ENCODE results near the gene AKT1S1. TPM values are rescaled to one million over a fixed set of nuclear protein-coding genes. Genes with fewer than 3 reads are reported as not detected.

The AKT1S1 gene
- total and polyA plus RNA-seq, 11 donors: 25.3 to 55.1 (median 35.0) TPM

DNA sequence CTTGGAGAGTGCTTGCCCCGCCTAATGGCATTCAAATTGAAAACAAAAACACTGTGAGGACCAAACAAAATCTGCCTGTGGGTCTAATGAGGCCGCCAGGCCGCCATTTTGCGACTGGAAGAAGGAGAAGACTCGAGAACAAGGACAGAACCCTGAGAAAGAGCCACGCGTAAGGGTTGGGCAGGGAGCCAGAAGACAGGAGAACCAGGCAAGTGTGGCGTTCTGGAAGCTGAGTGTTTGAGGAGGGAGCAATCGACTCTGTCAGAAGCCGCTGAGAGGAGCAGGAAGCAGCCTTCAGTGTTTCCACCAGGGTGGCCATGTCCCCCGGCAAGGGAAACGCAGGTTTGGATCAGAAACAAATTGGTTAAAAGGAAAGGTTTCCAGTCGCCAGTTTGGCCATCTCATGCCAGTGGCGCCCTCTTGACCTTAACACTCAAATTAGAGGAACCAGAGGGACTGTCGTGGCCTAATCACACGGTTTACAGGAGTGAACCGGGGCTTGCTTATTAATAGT lies 36.4 kb downstream of the AKT1S1 start:
- TF ChIP-seq, protein P1, sequence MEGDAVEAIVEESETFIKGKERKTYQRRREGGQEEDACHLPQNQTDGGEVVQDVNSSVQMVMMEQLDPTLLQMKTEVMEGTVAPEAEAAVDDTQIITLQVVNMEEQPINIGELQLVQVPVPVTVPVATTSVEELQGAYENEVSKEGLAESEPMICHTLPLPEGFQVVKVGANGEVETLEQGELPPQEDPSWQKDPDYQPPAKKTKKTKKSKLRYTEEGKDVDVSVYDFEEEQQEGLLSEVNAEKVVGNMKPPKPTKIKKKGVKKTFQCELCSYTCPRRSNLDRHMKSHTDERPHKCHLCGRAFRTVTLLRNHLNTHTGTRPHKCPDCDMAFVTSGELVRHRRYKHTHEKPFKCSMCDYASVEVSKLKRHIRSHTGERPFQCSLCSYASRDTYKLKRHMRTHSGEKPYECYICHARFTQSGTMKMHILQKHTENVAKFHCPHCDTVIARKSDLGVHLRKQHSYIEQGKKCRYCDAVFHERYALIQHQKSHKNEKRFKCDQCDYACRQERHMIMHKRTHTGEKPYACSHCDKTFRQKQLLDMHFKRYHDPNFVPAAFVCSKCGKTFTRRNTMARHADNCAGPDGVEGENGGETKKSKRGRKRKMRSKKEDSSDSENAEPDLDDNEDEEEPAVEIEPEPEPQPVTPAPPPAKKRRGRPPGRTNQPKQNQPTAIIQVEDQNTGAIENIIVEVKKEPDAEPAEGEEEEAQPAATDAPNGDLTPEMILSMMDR (IDR thresholded peaks at IDR 0.05): no peak
- no peak for TF ChIP-seq POLR2A (IDR thresholded peaks at IDR 0.05)
- DNase-seq (no peak), ATAC-seq (no peak)
- WGBS, 4 donors: 80 to 83% (median 81%) methylated on average over 17 of the region's 17 CpGs
- Histone ChIP-seq H3K27ac (no peak overlapping the region), H3K9me3 (no peaks in the 10 kb centered on the region), H3K4me3 (no peak overlapping the region), H3K36me3 (peaks cover 0 to 54% (median 43%) of the 10 kb centered on the region in 9 donors), H3K27me3 (no peaks in the 10 kb centered on the region), H3K4me1 (no peaks in the 10 kb centered on the region)
- intact Hi-C loops (cut with DNase I): no loop called here

DNA sequence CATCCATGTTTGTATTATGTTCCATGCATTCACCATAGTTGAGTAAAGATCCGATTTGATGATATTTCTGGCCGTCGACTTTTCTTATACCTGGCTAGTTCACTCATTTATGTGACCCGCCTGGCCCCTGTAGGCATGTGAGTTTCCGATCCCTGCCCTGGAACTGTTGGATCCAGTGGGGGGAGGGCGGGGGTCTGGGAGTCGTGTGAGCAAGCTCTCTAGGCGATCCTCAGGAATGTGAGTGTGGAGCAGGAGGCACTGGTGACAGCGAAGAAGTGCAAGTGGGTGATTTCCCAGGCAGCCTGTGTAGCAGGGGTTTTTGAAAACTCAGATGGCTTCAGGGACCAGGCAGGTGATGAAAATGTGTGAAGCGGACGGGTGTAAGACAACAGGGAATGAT lies 36.8 kb downstream of the AKT1S1 start:
- peaks cover 3 to 59% (median 47%) of the 10 kb centered on the region in 9 donors for H3K36me3 ChIP-seq
- ATAC-seq (no peak), DNase-seq (no peak)
- H3K27ac ChIP-seq: no peak overlapping the region
- H3K4me3 ChIP-seq: no peak overlapping the region
- H3K4me1 ChIP-seq: no peaks in the 10 kb centered on the region
- intact Hi-C loops (cut with DNase I): no loop called here
- TF ChIP-seq, protein P1 (IDR thresholded peaks at IDR 0.05): no peak
- no peak for TF ChIP-seq POLR2A (IDR thresholded peaks at IDR 0.05)
- no peaks in the 10 kb centered on the region for H3K9me3 ChIP-seq
- 78 to 90% (median 83%) methylated on average over 11 of the region's 11 CpGs for WGBS, 4 donors
- no peaks in the 10 kb centered on the region for H3K27me3 ChIP-seq

DNA sequence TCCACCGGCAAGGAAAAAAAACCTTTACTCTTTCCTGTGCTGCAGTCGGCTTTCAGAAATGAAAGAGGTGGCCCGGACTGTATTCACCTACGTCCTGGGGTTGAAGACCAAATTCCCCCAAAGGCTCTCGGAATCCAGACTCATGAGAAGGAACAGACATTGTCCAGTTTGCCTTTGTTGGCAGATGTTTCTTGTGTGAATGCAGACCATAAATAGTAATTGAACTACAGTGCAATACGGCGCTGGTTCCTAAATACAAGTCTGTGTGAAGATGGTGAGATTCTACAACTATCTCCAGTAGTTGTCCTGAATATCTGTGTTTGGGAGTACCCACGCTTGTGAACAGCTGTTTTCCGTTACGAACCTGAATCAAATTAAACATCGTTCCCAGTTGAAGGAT lies 37.4 kb downstream of the AKT1S1 start:
- DNase-seq (no peak), ATAC-seq (no peak)
- intact Hi-C loops (cut with DNase I): no loop called here
- no peak for TF ChIP-seq POLR2A (IDR thresholded peaks at IDR 0.05)
- H3K9me3 ChIP-seq: no peaks in the 10 kb centered on the region
- no peak overlapping the region for H3K4me3 ChIP-seq
- 86 to 90% (median 88%) methylated on average over 11 of the region's 11 CpGs for WGBS, 4 donors
- H3K27me3 ChIP-seq: no peaks in the 10 kb centered on the region
- peaks cover 4 to 63% (median 54%) of the 10 kb centered on the region in 9 donors for H3K36me3 ChIP-seq
- H3K27ac ChIP-seq: peak overlapping the region in 3 of 12 donors; percentile 2 to 47 (median 46)
- H3K4me1 ChIP-seq: no peaks in the 10 kb centered on the region

DNA sequence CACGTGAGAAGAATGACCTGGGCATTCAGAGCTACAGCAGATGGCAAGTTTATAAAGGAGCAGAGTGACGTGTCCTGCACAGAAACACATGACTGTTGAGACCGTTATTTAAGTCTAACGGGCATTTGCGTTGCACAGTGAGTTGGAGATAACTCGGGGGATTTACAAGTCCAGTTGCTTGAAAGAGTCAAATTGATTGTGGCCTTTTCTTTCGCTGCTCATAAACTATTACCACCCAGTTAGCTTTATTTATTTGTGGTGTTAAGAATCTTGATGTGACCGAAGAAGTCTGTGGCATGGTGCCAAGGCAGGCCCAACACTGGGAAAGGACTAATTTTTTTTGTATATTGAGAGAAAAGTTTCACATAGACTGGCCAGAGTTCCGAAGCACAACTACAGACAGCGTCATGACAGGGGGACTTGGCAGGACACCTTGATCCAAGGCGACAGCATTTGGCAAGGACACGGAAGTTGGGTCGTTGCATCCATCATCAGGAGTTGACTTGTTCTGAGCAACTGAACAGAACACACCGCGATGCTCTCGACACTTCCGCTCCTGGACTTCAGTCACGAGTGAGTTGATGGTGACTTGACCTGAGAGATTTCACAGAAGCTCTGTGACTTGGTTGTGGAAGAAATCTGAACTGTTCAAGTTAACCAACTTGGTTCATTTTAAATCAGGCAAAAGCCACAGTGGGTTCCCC lies 38.1 kb downstream of the AKT1S1 start:
- DNase-seq: no peak
- Histone ChIP-seq H3K27ac (peak overlapping the region in 4 of 12 donors; percentile 2 to 47 (median 29)), H3K27me3 (no peaks in the 10 kb centered on the region), H3K9me3 (no peaks in the 10 kb centered on the region), H3K4me3 (no peak overlapping the region), H3K36me3 (peaks cover 4 to 70% (median 60%) of the 10 kb centered on the region in 9 donors), H3K4me1 (no peaks in the 10 kb centered on the region)
- intact Hi-C loops (cut with DNase I): no loop called here
- 60 to 87% (median 71%) methylated on average over 18 of the region's 18 CpGs for WGBS, 4 donors
- TF ChIP-seq, protein P1 (IDR thresholded peaks at IDR 0.05): no peak
- TF ChIP-seq POLR2A (IDR thresholded peaks at IDR 0.05): no peak
- peak in 3 of 4 donors; percentile 22 to 50 (median 29) for ATAC-seq

All from heart left ventricle (tissue), 16 donors.